Measurements from ENCODE around the gene IRF2. TPM values are rescaled to one million over a fixed set of nuclear protein-coding genes. Genes with fewer than 3 reads are reported as not detected.
A peak's percentile ranks its signal among the peaks of the same experiment; 100 is the strongest.

IRF2 gene
- total RNA-seq, 1 donor from 2014 or later = 27.6 TPM

- Mint-ChIP-seq H3K9me3 (ENCODE audit: unreplicated experiment) (no peaks in the 10 kb centered on the region), H3K4me1 (ENCODE audit: unreplicated experiment) (peaks cover 37% of the 10 kb centered on the region), H3K4me3 (ENCODE audit: unreplicated experiment) (peak overlapping the region; percentile 100), H3K36me3 (ENCODE audit: low read depth, unreplicated experiment) (peaks cover 9% of the 10 kb centered on the region), H3K27ac (ENCODE audit: unreplicated experiment) (peak overlapping the region; percentile 100), H3K27me3 (ENCODE audit: unreplicated experiment) (peaks cover 29% of the 10 kb centered on the region)
- TF ChIP-seq, protein P1, sequence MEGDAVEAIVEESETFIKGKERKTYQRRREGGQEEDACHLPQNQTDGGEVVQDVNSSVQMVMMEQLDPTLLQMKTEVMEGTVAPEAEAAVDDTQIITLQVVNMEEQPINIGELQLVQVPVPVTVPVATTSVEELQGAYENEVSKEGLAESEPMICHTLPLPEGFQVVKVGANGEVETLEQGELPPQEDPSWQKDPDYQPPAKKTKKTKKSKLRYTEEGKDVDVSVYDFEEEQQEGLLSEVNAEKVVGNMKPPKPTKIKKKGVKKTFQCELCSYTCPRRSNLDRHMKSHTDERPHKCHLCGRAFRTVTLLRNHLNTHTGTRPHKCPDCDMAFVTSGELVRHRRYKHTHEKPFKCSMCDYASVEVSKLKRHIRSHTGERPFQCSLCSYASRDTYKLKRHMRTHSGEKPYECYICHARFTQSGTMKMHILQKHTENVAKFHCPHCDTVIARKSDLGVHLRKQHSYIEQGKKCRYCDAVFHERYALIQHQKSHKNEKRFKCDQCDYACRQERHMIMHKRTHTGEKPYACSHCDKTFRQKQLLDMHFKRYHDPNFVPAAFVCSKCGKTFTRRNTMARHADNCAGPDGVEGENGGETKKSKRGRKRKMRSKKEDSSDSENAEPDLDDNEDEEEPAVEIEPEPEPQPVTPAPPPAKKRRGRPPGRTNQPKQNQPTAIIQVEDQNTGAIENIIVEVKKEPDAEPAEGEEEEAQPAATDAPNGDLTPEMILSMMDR (IDR thresholded peaks at IDR 0.05; ENCODE audit: unreplicated experiment) = no peak
- no peak for DNase-seq (ENCODE audit: low spot score)
Observed at GRCh38 chr4:184475498-184475897, 1.1 kb upstream of the IRF2 start.

GRCh38 chr4:184475096-184475461 is 729 bp upstream of the IRF2 start:
- peaks cover 37% of the 10 kb centered on the region for H3K4me1 Mint-ChIP-seq (ENCODE audit: unreplicated experiment)
- peaks cover 29% of the 10 kb centered on the region for H3K27me3 Mint-ChIP-seq (ENCODE audit: unreplicated experiment)
- DNase-seq (ENCODE audit: low spot score) = peak; percentile 11
- H3K9me3 Mint-ChIP-seq (ENCODE audit: unreplicated experiment) = no peaks in the 10 kb centered on the region
- H3K4me3 Mint-ChIP-seq (ENCODE audit: unreplicated experiment) = peak overlapping the region; percentile 100
- peak overlapping the region; percentile 100 for H3K27ac Mint-ChIP-seq (ENCODE audit: unreplicated experiment)
- TF ChIP-seq, protein P1 (IDR thresholded peaks at IDR 0.05; ENCODE audit: unreplicated experiment) = no peak
- H3K36me3 Mint-ChIP-seq (ENCODE audit: low read depth, unreplicated experiment) = peaks cover 9% of the 10 kb centered on the region

- no peaks in the 10 kb centered on the region for H3K9me3 Mint-ChIP-seq (ENCODE audit: unreplicated experiment)
- H3K36me3 Mint-ChIP-seq (ENCODE audit: low read depth, unreplicated experiment) = peaks cover 9% of the 10 kb centered on the region
- TF ChIP-seq, protein P1 (IDR thresholded peaks at IDR 0.05; ENCODE audit: unreplicated experiment) = no peak
- peak; percentile 48 for DNase-seq (ENCODE audit: low spot score)
- H3K27ac Mint-ChIP-seq (ENCODE audit: unreplicated experiment) = peak overlapping the region; percentile 100
- peak overlapping the region; percentile 100 for H3K4me3 Mint-ChIP-seq (ENCODE audit: unreplicated experiment)
- peaks cover 48% of the 10 kb centered on the region for H3K4me1 Mint-ChIP-seq (ENCODE audit: unreplicated experiment)
- H3K27me3 Mint-ChIP-seq (ENCODE audit: unreplicated experiment) = peaks cover 29% of the 10 kb centered on the region
Observed at GRCh38 chr4:184473499-184474262, 669 bp downstream of the IRF2 start.

DNA sequence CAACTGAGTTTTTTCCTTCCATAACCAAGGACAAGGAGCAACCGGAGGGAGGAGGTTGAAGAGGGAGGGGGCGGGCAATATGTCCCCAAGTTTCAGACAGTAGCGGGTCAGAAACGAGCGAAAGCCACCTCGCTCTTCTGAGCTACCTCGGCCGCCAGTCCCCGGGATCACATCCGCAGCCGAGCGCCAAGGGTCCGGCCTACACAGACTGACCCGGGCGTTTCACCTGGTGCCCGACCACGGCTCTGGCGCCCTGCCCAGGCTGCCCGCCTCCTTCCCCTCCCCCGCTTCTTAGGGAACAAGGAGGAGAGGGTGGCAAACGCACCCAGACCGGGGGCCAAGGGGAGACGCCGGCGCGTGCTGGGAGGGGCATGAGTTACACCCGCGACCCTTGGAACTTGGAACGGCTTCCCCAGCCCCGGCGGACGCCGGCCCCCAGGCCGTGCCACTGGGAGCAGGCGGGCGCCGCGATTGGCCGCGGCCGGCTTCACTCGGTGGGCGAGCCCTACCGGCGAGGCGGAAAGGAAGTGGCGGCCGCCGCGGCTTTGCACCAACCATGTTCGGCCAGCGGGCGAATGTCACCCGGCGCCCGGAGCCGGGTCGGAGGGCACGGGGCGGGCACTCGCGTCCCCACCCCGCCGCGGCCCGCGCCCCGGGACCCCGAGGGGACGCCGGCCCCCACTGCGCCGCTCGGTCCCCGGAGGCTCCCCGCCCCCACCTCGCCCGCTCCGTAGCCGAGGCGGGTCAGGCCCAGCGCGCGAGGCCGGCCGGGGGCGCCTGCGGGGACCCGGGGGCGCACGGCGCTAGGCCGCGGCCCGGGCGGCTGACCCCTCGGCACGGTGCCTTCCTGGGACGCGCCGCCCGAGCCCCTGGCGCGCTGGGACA is 1.5 kb downstream of the IRF2 start:
- TF ChIP-seq, protein P1 (IDR thresholded peaks at IDR 0.05; ENCODE audit: unreplicated experiment) = no peak
- Mint-ChIP-seq H3K27ac (ENCODE audit: unreplicated experiment) (peak overlapping the region; percentile 97), H3K36me3 (ENCODE audit: low read depth, unreplicated experiment) (peaks cover 8% of the 10 kb centered on the region), H3K4me3 (ENCODE audit: unreplicated experiment) (peak overlapping the region; percentile 96), H3K27me3 (ENCODE audit: unreplicated experiment) (peaks cover 26% of the 10 kb centered on the region), H3K9me3 (ENCODE audit: unreplicated experiment) (no peaks in the 10 kb centered on the region), H3K4me1 (ENCODE audit: unreplicated experiment) (peaks cover 48% of the 10 kb centered on the region)
- peak; percentile 82 for DNase-seq (ENCODE audit: low spot score)
